HG03354 (cell line): ENCODE measurements around the gene ZSCAN1.

Experiments
- ATAC-seq: cut with Tn5 transposase; IDR thresholded peaks from one replicate; pipeline ENCODE4 v1.9.1; 2021; ENCODE audit warnings: mild to moderate bottlenecking; ENCODE audit not compliant: unreplicated experiment, poor library complexity, severe bottlenecking

Gene ZSCAN1

GRCh38 chr19:58067240-58067912, 33.6 kb downstream of the ZSCAN1 start:
- no peak for ATAC-seq

- no peak for ATAC-seq
Observed at GRCh38 chr19:58079792-58080191, 46.0 kb downstream of the ZSCAN1 start.

GRCh38 chr19:58083021-58083420, 49.2 kb downstream of the ZSCAN1 start:
- no peak for ATAC-seq

GRCh38 chr19:58084596-58085347, 50.9 kb downstream of the ZSCAN1 start:
- no peak for ATAC-seq

- no peak for ATAC-seq
Observed at GRCh38 chr19:58085348-58085875, 51.6 kb downstream of the ZSCAN1 start.

- no peak for ATAC-seq
Observed at GRCh38 chr19:58086825-58087710, 53.2 kb downstream of the ZSCAN1 start.

- ATAC-seq: no peak
Observed at GRCh38 chr19:58088521-58089052, 54.8 kb downstream of the ZSCAN1 start.

GRCh38 chr19:58089846-58090245, 56.0 kb downstream of the ZSCAN1 start:
- ATAC-seq: no peak

- no peak for ATAC-seq
Observed at GRCh38 chr19:58091251-58091995, 57.6 kb downstream of the ZSCAN1 start.

GRCh38 chr19:58093071-58093470, 59.2 kb downstream of the ZSCAN1 start:
- ATAC-seq: no peak

GRCh38 chr19:58095328-58095727, 61.5 kb downstream of the ZSCAN1 start:
- no peak for ATAC-seq

GRCh38 chr19:58096884-58097283, 63.1 kb downstream of the ZSCAN1 start:
- no peak for ATAC-seq

- no peak for ATAC-seq
Observed at GRCh38 chr19:58097349-58097748, 63.5 kb downstream of the ZSCAN1 start.

GRCh38 chr19:58097781-58098681, 64.2 kb downstream of the ZSCAN1 start, which contains the start of gene ZSCAN18:
ZSCAN18 (minus strand) TSS chr19:58098231; CDS start chr19:58090267, 7,964 bp downstream.
- peak; percentile 65 for ATAC-seq

GRCh38 chr19:58098682-58098998, 64.8 kb downstream of the ZSCAN1 start:
- ATAC-seq: no peak
